WTC11 (cell line): ENCODE measurements around the gene SLU7. TPM values are rescaled to one million over a fixed set of nuclear protein-coding genes. Genes with fewer than 3 reads are reported as not detected.

Experiments used
- ATAC-seq: fragments of 200-7000 bp; cut with Tn5 transposase; 2 replicates; pipeline ENCODE4 v1.10.0; 2021; ENCODE audit warnings: mild to moderate bottlenecking, moderate library complexity
- CTCF ChIA-PET: fragments of 300-600 bp; sonication (Branson Sonifier 250); formaldehyde crosslinking; loops from one replicate; lab custom pipeline; 2021; ENCODE audit warnings: antibody characterized with exemption; lab: Charles Lee
- POLR2A ChIA-PET: fragments of 350-600 bp; sonication (Branson Sonifier 250); formaldehyde crosslinking; loops from one replicate; lab custom pipeline; 2021; ENCODE audit warnings: antibody characterized with exemption; lab: Charles Lee
- DNase-seq: peaks from one replicate; pipeline ENCODE4 v3.0.0; 2021; ENCODE audit warnings: low spot score
- H3K27ac Mint-ChIP-seq: 2 replicates; pipeline ENCODE4 v1.8.0; 2021; ENCODE audit warnings: mixed read lengths
- H3K27me3 Mint-ChIP-seq: 2 replicates; pipeline ENCODE4 v1.8.0; 2021; ENCODE audit warnings: low read depth, mild to moderate bottlenecking, moderate library complexity, mixed read lengths
- H3K36me3 Mint-ChIP-seq: 2 replicates; pipeline ENCODE4 v1.8.0; 2021; ENCODE audit warnings: mixed read lengths
- H3K4me1 Mint-ChIP-seq: 2 replicates; pipeline ENCODE4 v1.8.0; 2022; ENCODE audit warnings: mixed read lengths
- H3K4me3 Mint-ChIP-seq: 2 replicates; pipeline ENCODE4 v1.8.0; 2021; ENCODE audit warnings: mild to moderate bottlenecking, moderate library complexity, mixed read lengths
- H3K9me3 Mint-ChIP-seq: 2 replicates; pipeline ENCODE4 v1.8.0; 2021; ENCODE audit warnings: mixed read lengths
- CREB1 ChIP-seq: sonication (generic); formaldehyde crosslinking; IDR thresholded peaks from 2 replicates; pipeline ENCODE4 v1.8.0; 2023; ENCODE audit warnings: mild to moderate bottlenecking, missing genetic modification reagents
- HMGA2 ChIP-seq: fragments of 250-450 bp; sonication (Bioruptor Pico); IDR thresholded peaks from 2 replicates; pipeline ENCODE4 v1.4.0; 2021; ENCODE audit warnings: mild to moderate bottlenecking, moderate library complexity
- KAT7 ChIP-seq: sonication (generic); formaldehyde crosslinking; IDR thresholded peaks from 2 replicates; pipeline ENCODE4 v1.8.1; 2023; ENCODE audit warnings: missing genetic modification reagents, mild to moderate bottlenecking, borderline replicate concordance
- NR3C1 ChIP-seq: sonication (generic); formaldehyde crosslinking; conservative IDR thresholded peaks from 2 replicates; pipeline ENCODE4 v1.8.1; 2023; ENCODE audit warnings: low read depth, mild to moderate bottlenecking, missing genetic modification reagents
- PRRX2 ChIP-seq: fragments of 250-450 bp; sonication (Bioruptor Pico); IDR thresholded peaks from 2 replicates; pipeline ENCODE4 v1.8.0; 2021; ENCODE audit warnings: mild to moderate bottlenecking
- SP1 ChIP-seq: sonication (generic); formaldehyde crosslinking; conservative IDR thresholded peaks from 2 replicates; pipeline ENCODE4 v1.8.1; 2022; ENCODE audit warnings: missing genetic modification reagents
- ZBTB21 ChIP-seq: sonication (generic); formaldehyde crosslinking; IDR thresholded peaks from 2 replicates; pipeline ENCODE4 v1.8.1; 2023; ENCODE audit warnings: mild to moderate bottlenecking, missing genetic modification reagents, borderline replicate concordance
- ZNF317 ChIP-seq: sonication (generic); formaldehyde crosslinking; IDR thresholded peaks from 2 replicates; pipeline ENCODE4 v1.8.1; 2023; ENCODE audit warnings: low read depth, mild to moderate bottlenecking, moderate library complexity, missing genetic modification reagents, borderline replicate concordance
- ZNF396 ChIP-seq: fragments of 250-450 bp; sonication (Bioruptor Pico); IDR thresholded peaks from 2 replicates; pipeline ENCODE4 v1.8.0; 2021; ENCODE audit warnings: mild to moderate bottlenecking, moderate library complexity, borderline replicate concordance
- total RNA-seq: library from RNA; stranded (reverse); gene quantifications from 3 replicates; pipeline ENCODE4 v1.2.3, GENCODE V29; 2021
- TF ChIP-seq, protein P1 (sequence below): sonication (generic); formaldehyde crosslinking; IDR thresholded peaks from 2 replicates; pipeline ENCODE4 v1.8.0; 2022; ENCODE audit warnings: mild to moderate bottlenecking, missing genetic modification reagents
- TF ChIP-seq, protein P2 (sequence below): sonication (generic); formaldehyde crosslinking; IDR thresholded peaks from 2 replicates; pipeline ENCODE4 v1.8.0; 2023; ENCODE audit warnings: missing genetic modification reagents
- TF ChIP-seq, protein P3 (sequence below): fragments of 200-600 bp; IDR thresholded peaks from 2 replicates; pipeline ENCODE4 v1.8.0; 2022; ENCODE audit warnings: antibody characterized with exemption
- TF ChIP-seq, protein P4 (sequence below): sonication (generic); formaldehyde crosslinking; IDR thresholded peaks from 2 replicates; pipeline ENCODE4 v1.8.0; 2023; ENCODE audit warnings: missing genetic modification reagents, mild to moderate bottlenecking, borderline replicate concordance
- TF ChIP-seq, protein P5 (sequence below): sonication (generic); formaldehyde crosslinking; IDR thresholded peaks from 2 replicates; pipeline ENCODE4 v1.8.1; 2023; ENCODE audit warnings: mild to moderate bottlenecking, missing genetic modification reagents
- TF ChIP-seq, protein P6 (sequence below): sonication (generic); formaldehyde crosslinking; conservative IDR thresholded peaks from 2 replicates; pipeline ENCODE4 v1.8.1; 2022; ENCODE audit warnings: mild to moderate bottlenecking, missing genetic modification reagents
- TF ChIP-seq, protein P7 (sequence below): fragments of 250-450 bp; sonication (Bioruptor Pico); IDR thresholded peaks from 2 replicates; pipeline ENCODE4 v1.9.0; 2021; ENCODE audit warnings: mild to moderate bottlenecking, borderline replicate concordance

The SLU7 gene
- total RNA-seq, 1 experiment from 2014 or later = 32.5 TPM

DNA sequence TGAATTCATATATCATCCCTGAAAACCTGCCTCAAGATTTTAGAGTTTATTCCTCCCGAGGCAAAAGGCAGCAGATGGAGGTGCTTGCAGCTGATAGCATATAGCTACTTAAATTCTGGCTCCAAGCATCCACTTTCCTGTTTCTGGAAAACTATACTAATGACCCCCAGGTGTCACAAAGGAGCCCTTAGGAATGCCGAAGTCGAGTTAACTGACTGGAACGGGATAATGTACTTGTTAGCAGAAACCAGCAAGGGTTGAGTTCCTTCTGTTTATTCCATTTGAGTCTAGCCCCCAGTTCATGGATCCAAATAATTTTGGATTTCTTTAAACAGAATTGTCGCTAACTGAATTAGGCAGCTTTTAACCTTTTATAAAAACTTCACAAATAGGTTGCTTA lies 47.2 kb upstream of the SLU7 start:
- Mint-ChIP-seq H3K9me3 (peaks cover 5% of the 10 kb centered on the region), H3K4me1 (peaks cover 32% of the 10 kb centered on the region), H3K27me3 (no peaks in the 10 kb centered on the region; the same call in 1 of the 2 replicates), H3K4me3 (no peak overlapping the region), H3K36me3 (peaks cover 4% of the 10 kb centered on the region; the same call in 1 of the 2 replicates), H3K27ac (no peak overlapping the region)
- CTCF ChIA-PET = interaction anchor here (3.2 kb wide), 1 partner anchor 27 kb away, joined by 28 read pairs; no protein-coding TSS in a partner anchor
- POLR2A ChIA-PET = no interaction called here
- no peak for ATAC-seq
- TF ChIP-seq HMGA2 (CRISPR knock-in tag) = no peak
- TF ChIP-seq PRRX2 (CRISPR knock-in tag) = no peak
- TF ChIP-seq, protein P1, sequence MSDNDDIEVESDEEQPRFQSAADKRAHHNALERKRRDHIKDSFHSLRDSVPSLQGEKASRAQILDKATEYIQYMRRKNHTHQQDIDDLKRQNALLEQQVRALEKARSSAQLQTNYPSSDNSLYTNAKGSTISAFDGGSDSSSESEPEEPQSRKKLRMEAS (CRISPR knock-in tag) = no peak
- TF ChIP-seq CREB1 = no peak
- TF ChIP-seq, protein P2, sequence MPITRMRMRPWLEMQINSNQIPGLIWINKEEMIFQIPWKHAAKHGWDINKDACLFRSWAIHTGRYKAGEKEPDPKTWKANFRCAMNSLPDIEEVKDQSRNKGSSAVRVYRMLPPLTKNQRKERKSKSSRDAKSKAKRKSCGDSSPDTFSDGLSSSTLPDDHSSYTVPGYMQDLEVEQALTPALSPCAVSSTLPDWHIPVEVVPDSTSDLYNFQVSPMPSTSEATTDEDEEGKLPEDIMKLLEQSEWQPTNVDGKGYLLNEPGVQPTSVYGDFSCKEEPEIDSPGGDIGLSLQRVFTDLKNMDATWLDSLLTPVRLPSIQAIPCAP (CRISPR knock-in tag) = no peak
- TF ChIP-seq ZNF317 = no peak
- no peak for TF ChIP-seq NR3C1 (CRISPR knock-in tag)
- no peak for TF ChIP-seq ZNF396
- TF ChIP-seq SP1 (CRISPR knock-in tag) = no peak
- TF ChIP-seq ZBTB21 (CRISPR knock-in tag) = no peak
- TF ChIP-seq, protein P3, sequence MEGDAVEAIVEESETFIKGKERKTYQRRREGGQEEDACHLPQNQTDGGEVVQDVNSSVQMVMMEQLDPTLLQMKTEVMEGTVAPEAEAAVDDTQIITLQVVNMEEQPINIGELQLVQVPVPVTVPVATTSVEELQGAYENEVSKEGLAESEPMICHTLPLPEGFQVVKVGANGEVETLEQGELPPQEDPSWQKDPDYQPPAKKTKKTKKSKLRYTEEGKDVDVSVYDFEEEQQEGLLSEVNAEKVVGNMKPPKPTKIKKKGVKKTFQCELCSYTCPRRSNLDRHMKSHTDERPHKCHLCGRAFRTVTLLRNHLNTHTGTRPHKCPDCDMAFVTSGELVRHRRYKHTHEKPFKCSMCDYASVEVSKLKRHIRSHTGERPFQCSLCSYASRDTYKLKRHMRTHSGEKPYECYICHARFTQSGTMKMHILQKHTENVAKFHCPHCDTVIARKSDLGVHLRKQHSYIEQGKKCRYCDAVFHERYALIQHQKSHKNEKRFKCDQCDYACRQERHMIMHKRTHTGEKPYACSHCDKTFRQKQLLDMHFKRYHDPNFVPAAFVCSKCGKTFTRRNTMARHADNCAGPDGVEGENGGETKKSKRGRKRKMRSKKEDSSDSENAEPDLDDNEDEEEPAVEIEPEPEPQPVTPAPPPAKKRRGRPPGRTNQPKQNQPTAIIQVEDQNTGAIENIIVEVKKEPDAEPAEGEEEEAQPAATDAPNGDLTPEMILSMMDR = no peak
- TF ChIP-seq, protein P4, sequence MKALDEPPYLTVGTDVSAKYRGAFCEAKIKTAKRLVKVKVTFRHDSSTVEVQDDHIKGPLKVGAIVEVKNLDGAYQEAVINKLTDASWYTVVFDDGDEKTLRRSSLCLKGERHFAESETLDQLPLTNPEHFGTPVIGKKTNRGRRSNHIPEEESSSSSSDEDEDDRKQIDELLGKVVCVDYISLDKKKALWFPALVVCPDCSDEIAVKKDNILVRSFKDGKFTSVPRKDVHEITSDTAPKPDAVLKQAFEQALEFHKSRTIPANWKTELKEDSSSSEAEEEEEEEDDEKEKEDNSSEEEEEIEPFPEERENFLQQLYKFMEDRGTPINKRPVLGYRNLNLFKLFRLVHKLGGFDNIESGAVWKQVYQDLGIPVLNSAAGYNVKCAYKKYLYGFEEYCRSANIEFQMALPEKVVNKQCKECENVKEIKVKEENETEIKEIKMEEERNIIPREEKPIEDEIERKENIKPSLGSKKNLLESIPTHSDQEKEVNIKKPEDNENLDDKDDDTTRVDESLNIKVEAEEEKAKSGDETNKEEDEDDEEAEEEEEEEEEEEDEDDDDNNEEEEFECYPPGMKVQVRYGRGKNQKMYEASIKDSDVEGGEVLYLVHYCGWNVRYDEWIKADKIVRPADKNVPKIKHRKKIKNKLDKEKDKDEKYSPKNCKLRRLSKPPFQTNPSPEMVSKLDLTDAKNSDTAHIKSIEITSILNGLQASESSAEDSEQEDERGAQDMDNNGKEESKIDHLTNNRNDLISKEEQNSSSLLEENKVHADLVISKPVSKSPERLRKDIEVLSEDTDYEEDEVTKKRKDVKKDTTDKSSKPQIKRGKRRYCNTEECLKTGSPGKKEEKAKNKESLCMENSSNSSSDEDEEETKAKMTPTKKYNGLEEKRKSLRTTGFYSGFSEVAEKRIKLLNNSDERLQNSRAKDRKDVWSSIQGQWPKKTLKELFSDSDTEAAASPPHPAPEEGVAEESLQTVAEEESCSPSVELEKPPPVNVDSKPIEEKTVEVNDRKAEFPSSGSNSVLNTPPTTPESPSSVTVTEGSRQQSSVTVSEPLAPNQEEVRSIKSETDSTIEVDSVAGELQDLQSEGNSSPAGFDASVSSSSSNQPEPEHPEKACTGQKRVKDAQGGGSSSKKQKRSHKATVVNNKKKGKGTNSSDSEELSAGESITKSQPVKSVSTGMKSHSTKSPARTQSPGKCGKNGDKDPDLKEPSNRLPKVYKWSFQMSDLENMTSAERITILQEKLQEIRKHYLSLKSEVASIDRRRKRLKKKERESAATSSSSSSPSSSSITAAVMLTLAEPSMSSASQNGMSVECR = no peak
- no peak for TF ChIP-seq KAT7 (CRISPR knock-in tag)
- TF ChIP-seq, protein P5, sequence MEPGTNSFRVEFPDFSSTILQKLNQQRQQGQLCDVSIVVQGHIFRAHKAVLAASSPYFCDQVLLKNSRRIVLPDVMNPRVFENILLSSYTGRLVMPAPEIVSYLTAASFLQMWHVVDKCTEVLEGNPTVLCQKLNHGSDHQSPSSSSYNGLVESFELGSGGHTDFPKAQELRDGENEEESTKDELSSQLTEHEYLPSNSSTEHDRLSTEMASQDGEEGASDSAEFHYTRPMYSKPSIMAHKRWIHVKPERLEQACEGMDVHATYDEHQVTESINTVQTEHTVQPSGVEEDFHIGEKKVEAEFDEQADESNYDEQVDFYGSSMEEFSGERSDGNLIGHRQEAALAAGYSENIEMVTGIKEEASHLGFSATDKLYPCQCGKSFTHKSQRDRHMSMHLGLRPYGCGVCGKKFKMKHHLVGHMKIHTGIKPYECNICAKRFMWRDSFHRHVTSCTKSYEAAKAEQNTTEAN (CRISPR knock-in tag) = no peak
- TF ChIP-seq, protein P6, sequence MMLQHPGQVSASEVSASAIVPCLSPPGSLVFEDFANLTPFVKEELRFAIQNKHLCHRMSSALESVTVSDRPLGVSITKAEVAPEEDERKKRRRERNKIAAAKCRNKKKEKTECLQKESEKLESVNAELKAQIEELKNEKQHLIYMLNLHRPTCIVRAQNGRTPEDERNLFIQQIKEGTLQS (CRISPR knock-in tag) = no peak
- TF ChIP-seq, protein P7, sequence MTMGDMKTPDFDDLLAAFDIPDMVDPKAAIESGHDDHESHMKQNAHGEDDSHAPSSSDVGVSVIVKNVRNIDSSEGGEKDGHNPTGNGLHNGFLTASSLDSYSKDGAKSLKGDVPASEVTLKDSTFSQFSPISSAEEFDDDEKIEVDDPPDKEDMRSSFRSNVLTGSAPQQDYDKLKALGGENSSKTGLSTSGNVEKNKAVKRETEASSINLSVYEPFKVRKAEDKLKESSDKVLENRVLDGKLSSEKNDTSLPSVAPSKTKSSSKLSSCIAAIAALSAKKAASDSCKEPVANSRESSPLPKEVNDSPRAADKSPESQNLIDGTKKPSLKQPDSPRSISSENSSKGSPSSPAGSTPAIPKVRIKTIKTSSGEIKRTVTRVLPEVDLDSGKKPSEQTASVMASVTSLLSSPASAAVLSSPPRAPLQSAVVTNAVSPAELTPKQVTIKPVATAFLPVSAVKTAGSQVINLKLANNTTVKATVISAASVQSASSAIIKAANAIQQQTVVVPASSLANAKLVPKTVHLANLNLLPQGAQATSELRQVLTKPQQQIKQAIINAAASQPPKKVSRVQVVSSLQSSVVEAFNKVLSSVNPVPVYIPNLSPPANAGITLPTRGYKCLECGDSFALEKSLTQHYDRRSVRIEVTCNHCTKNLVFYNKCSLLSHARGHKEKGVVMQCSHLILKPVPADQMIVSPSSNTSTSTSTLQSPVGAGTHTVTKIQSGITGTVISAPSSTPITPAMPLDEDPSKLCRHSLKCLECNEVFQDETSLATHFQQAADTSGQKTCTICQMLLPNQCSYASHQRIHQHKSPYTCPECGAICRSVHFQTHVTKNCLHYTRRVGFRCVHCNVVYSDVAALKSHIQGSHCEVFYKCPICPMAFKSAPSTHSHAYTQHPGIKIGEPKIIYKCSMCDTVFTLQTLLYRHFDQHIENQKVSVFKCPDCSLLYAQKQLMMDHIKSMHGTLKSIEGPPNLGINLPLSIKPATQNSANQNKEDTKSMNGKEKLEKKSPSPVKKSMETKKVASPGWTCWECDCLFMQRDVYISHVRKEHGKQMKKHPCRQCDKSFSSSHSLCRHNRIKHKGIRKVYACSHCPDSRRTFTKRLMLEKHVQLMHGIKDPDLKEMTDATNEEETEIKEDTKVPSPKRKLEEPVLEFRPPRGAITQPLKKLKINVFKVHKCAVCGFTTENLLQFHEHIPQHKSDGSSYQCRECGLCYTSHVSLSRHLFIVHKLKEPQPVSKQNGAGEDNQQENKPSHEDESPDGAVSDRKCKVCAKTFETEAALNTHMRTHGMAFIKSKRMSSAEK (CRISPR knock-in tag) = no peak
- DNase-seq = no peak
